ENCODE results near the gene CDK17. TPM values are rescaled to one million over a fixed set of nuclear protein-coding genes. Genes with fewer than 3 reads are reported as not detected.

CDK17 gene
- total and polyA plus RNA-seq, 8 donors: 4.3 to 15.1 (median 8.0) TPM

DNA sequence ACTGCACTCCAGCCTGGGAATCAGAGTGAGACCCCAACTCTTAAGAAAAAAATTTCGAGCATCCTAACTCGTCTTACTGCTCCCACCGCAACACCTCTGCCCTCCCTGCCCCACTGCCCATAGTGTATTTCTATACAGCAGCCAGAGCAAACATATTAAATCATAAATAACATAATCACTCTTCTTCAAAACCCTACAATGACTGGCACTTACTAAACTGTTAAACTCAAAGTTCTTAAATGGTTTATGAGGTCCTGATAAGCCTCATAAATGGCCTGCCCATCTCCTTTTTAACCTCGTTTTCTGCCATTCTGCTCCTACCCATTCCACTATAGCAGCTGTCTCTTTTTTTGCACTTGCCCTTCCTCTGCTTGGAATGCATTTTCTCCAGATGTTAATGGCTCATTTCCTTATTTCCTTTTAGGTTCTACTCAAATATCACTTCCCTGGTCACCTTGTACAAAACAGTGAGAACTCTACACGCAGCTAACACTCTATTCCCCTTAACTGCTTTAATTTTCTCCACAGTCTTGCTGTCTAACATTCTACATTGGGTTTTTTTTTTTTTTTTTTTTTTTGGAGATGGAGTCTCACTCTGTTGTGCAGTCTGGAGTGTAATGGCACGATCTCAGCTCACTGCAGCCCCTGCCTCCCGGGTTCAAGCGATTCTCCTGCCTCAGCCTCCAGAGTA, 45.2 kb downstream of the CDK17 start:
- H3K9me3 ChIP-seq: no peaks in the 10 kb centered on the region
- DNase-seq: no peak
- H3K4me3 ChIP-seq: no peak overlapping the region
- intact Hi-C loops (cut with DNase I): no loop called here
- ATAC-seq: no peak
- no peak for TF ChIP-seq CTCF (IDR thresholded peaks at IDR 0.05)
- 89 to 92% methylated on average over 8 of the region's 8 CpGs for WGBS, 2 donors
- no peak overlapping the region for H3K27ac ChIP-seq
- no peaks in the 10 kb centered on the region for H3K36me3 ChIP-seq
- peaks cover 0 to 26% (median 12%) of the 10 kb centered on the region in 3 donors for H3K4me1 ChIP-seq
- no peaks in the 10 kb centered on the region for H3K27me3 ChIP-seq
- no peak for FAIRE-seq

GRCh38 chr12:96354326-96354725, 45.9 kb downstream of the CDK17 start:
- 80 to 91% methylated on average over 3 of the region's 3 CpGs for WGBS, 2 donors
- no peaks in the 10 kb centered on the region for H3K27me3 ChIP-seq

DNA sequence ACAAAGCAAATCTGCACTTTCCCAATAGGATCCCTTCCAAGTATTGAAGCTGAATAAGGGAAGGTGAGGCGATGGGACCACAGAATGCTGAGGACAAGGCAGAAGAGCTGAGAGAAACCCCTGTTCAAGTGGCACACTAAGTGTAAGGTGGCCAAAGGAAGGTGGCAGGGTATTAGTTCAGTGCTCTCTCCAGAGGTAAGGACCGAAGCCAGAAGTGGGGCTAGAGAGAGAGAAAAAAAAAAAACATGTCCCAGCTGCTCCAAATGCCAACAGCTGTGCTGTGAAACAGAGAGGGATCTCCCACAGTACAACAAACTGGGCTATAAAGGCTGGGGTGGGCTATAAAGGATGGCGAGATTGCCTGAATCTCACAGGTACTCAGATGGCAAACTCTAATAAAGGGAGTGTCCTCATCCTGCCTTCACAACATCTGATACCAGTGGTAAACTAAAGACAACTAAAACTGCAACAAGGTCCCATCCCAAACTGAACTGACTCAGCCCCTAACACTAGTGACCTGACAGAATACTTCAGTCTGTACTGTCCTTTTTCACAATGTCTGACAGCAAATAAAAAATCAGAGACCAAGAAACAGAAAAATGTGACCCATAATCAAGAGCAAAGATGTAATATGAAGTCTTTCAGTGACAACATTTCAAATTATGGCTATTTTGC, 47.9 kb downstream of the CDK17 start:
- H3K4me1 ChIP-seq: peaks cover 0 to 21% (median 12%) of the 10 kb centered on the region in 3 donors
- no peak for FAIRE-seq
- no peak overlapping the region for H3K27ac ChIP-seq

More at GRCh38 chr12:96354326-96354725, 45.9 kb downstream of the CDK17 start:
- Histone ChIP-seq H3K36me3 (no peaks in the 10 kb centered on the region), H3K27ac (no peak overlapping the region), H3K9me3 (no peaks in the 10 kb centered on the region), H3K4me1 (peaks cover 0 to 21% (median 12%) of the 10 kb centered on the region in 3 donors), H3K4me3 (no peak overlapping the region)
- TF ChIP-seq CTCF (IDR thresholded peaks at IDR 0.05): no peak
- DNase-seq: no peak
- no peak for FAIRE-seq
- intact Hi-C loops (cut with DNase I): no loop called here
- ATAC-seq: no peak

GRCh38 chr12:96350982-96351381, 49.3 kb downstream of the CDK17 start:
- no peaks in the 10 kb centered on the region for H3K9me3 ChIP-seq
- no peak overlapping the region for H3K4me3 ChIP-seq
- H3K27me3 ChIP-seq: no peaks in the 10 kb centered on the region
- H3K36me3 ChIP-seq: no peaks in the 10 kb centered on the region
- intact Hi-C loops (cut with DNase I): no loop called here
- no peak for TF ChIP-seq CTCF (IDR thresholded peaks at IDR 0.05)
- DNase-seq (no peak), ATAC-seq (peak in 2 of 4 donors; percentile 29 to 34), FAIRE-seq (no peak)
- WGBS, 2 donors: 100% methylated on average over 1 of the region's 1 CpG
- H3K4me1 ChIP-seq: peaks cover 0 to 12% (median 12%) of the 10 kb centered on the region in 3 donors
- no peak overlapping the region for H3K27ac ChIP-seq

More for the DNA sequence above, 47.9 kb downstream of the CDK17 start:
- ATAC-seq: peak in 2 of 4 donors; percentile 35 to 42
- DNase-seq: no peak
- WGBS, 2 donors: 58 to 69% methylated on average over 3 of the region's 3 CpGs
- Histone ChIP-seq H3K27me3 (no peaks in the 10 kb centered on the region), H3K36me3 (no peaks in the 10 kb centered on the region), H3K9me3 (no peaks in the 10 kb centered on the region), H3K4me3 (no peak overlapping the region)
- no peak for TF ChIP-seq CTCF (IDR thresholded peaks at IDR 0.05)
- intact Hi-C loops (cut with DNase I): no loop called here
